ENCODE data around the gene MORC3. TPM values are rescaled to one million over a fixed set of nuclear protein-coding genes. Genes with fewer than 3 reads are reported as not detected.

Gene MORC3
- total and polyA plus RNA-seq, 12 donors: 5.5 to 21.2 (median 16.0) TPM

GRCh38 chr21:36400719-36401118, 80.7 kb downstream of the MORC3 start:
- Histone ChIP-seq H3K36me3 (peaks cover 0 to 30% (median 0%) of the 10 kb centered on the region in 9 donors), H3K4me1 (no peaks in the 10 kb centered on the region), H3K27me3 (no peaks in the 10 kb centered on the region), H3K4me3 (no peak overlapping the region), H3K27ac (no peak overlapping the region), H3K9me3 (no peaks in the 10 kb centered on the region)
- TF ChIP-seq CTCF (IDR thresholded peaks at IDR 0.05): no peak
- no peak for ATAC-seq
- 86 to 89% methylated on average over 8 of the region's 8 CpGs for WGBS, 2 donors
- no peak for DNase-seq
- intact Hi-C loops (cut with DNase I): no loop called here

GRCh38 chr21:36402339-36402738, 82.3 kb downstream of the MORC3 start:
- DNase-seq: no peak
- Histone ChIP-seq H3K4me3 (no peak overlapping the region), H3K4me1 (no peaks in the 10 kb centered on the region)

GRCh38 chr21:36403713-36404112, 83.7 kb downstream of the MORC3 start:
- 94 to 96% methylated on average over 5 of the region's 5 CpGs for WGBS, 2 donors
- no peak for ATAC-seq
- no peak for DNase-seq
- no peak for TF ChIP-seq CTCF (IDR thresholded peaks at IDR 0.05)
- H3K4me3 ChIP-seq: no peak overlapping the region
- H3K4me1 ChIP-seq: no peaks in the 10 kb centered on the region
- H3K27me3 ChIP-seq: no peaks in the 10 kb centered on the region
- peaks cover 0 to 36% (median 0%) of the 10 kb centered on the region in 9 donors for H3K36me3 ChIP-seq
- H3K9me3 ChIP-seq: no peaks in the 10 kb centered on the region
- intact Hi-C loops (cut with DNase I): no loop called here
- no peak overlapping the region for H3K27ac ChIP-seq

More at GRCh38 chr21:36402339-36402738, 82.3 kb downstream of the MORC3 start:
- Histone ChIP-seq H3K27ac (no peak overlapping the region), H3K36me3 (peaks cover 0 to 40% (median 0%) of the 10 kb centered on the region in 9 donors), H3K27me3 (no peaks in the 10 kb centered on the region), H3K9me3 (no peaks in the 10 kb centered on the region)
- no peak for TF ChIP-seq CTCF (IDR thresholded peaks at IDR 0.05)
- intact Hi-C loops (cut with DNase I): no loop called here
- WGBS, 2 donors: 93 to 98% methylated on average over 1 of the region's 1 CpG
- ATAC-seq: no peak

- no peak for DNase-seq
- Histone ChIP-seq H3K4me1 (no peaks in the 10 kb centered on the region), H3K36me3 (peaks cover 0 to 30% (median 0%) of the 10 kb centered on the region in 9 donors), H3K9me3 (no peaks in the 10 kb centered on the region), H3K4me3 (no peak overlapping the region), H3K27ac (no peak overlapping the region), H3K27me3 (no peaks in the 10 kb centered on the region)
- no peak for ATAC-seq
- 89 to 92% methylated on average over 6 of the region's 6 CpGs for WGBS, 2 donors
- no peak for TF ChIP-seq CTCF (IDR thresholded peaks at IDR 0.05)
- intact Hi-C loops (cut with DNase I): no loop called here
These were observed 88.6 kb downstream of the MORC3 start for GRCh38 chr21:36408568-36408967.
